ENCODE results near the gene MYMK.

- TF ChIP-seq YY1 (IDR thresholded peaks at IDR 0.05; ENCODE audit: insufficient read depth, insufficient read length) (no peak), ZNF274 (IDR thresholded peaks at IDR 0.05; ENCODE audit: low read depth, low read length) (no peak), SUZ12 (IDR thresholded peaks at IDR 0.05; ENCODE audit: extremely low read depth, insufficient read depth, insufficient read length) (no peak)
Measured at GRCh38 chr9:133483611-133484010, 41.1 kb downstream of the MYMK start.

All from NT2/D1 (cell line).